Measurements from ENCODE around the gene APPL1. TPM values are rescaled to one million over a fixed set of nuclear protein-coding genes. Genes with fewer than 3 reads are reported as not detected.

The APPL1 gene
- total and polyA plus RNA-seq, 9 donors, result 20.2 to 69.6 (median 45.5) TPM

- Histone ChIP-seq H3K9me3 (no peaks in the 10 kb centered on the region), H3K4me3 (no peak overlapping the region), H3K36me3 (no peaks in the 10 kb centered on the region), H3K27me3 (no peaks in the 10 kb centered on the region), H3K4me1 (ENCODE audit: insufficient read depth) (no peaks in the 10 kb centered on the region), H3K27ac (no peak overlapping the region)
- 93 to 96% (median 93%) methylated on average over 3 of the region's 3 CpGs for WGBS, 3 donors
- TF ChIP-seq EP300 (IDR thresholded peaks at IDR 0.05) (no peak), POLR2A (IDR thresholded peaks at IDR 0.05) (no peak), CTCF (IDR thresholded peaks at IDR 0.05) (no peak)
- DNase-seq, result no peak
- intact Hi-C loops (cut with DNase I), result no loop called here
These were observed 35.5 kb upstream of the APPL1 start for GRCh38 chr3:57192028-57192427.

GRCh38 chr3:57194641-57195040, 32.9 kb upstream of the APPL1 start:
- WGBS, 3 donors, result 86 to 90% (median 88%) methylated on average over 4 of the region's 4 CpGs
- no peaks in the 10 kb centered on the region for H3K9me3 ChIP-seq
- no peak overlapping the region for H3K4me3 ChIP-seq
- no peak overlapping the region for H3K27ac ChIP-seq
- no peak for DNase-seq
- H3K4me1 ChIP-seq (ENCODE audit: insufficient read depth), result no peaks in the 10 kb centered on the region
- H3K27me3 ChIP-seq, result no peaks in the 10 kb centered on the region
- H3K36me3 ChIP-seq, result no peaks in the 10 kb centered on the region
- TF ChIP-seq EP300 (IDR thresholded peaks at IDR 0.05) (no peak), CTCF (IDR thresholded peaks at IDR 0.05) (no peak), POLR2A (IDR thresholded peaks at IDR 0.05) (no peak)
- intact Hi-C loops (cut with DNase I), result no loop called here

- no peaks in the 10 kb centered on the region for H3K4me1 ChIP-seq (ENCODE audit: insufficient read depth)
- TF ChIP-seq EP300 (IDR thresholded peaks at IDR 0.05), result no peak
- TF ChIP-seq CTCF (IDR thresholded peaks at IDR 0.05), result no peak
- no peak for TF ChIP-seq POLR2A (IDR thresholded peaks at IDR 0.05)
- H3K36me3 ChIP-seq, result no peaks in the 10 kb centered on the region
- no peak for DNase-seq
- no peak within 1 kb of the TSS for H3K4me3 ChIP-seq
- no peak within 1 kb of the TSS for H3K27ac ChIP-seq
- 55 to 67% (median 60%) methylated on average over 4 of the region's 4 CpGs for WGBS, 3 donors
- no peaks in the 10 kb centered on the region for H3K9me3 ChIP-seq
- intact Hi-C loops (cut with DNase I), result no loop called here
- H3K27me3 ChIP-seq, result no peaks in the 10 kb centered on the region
These were observed 27.6 kb upstream of the APPL1 start, which contains the start of gene HESX1 for GRCh38 chr3:57199895-57200297. Gene HESX1, minus strand, starts transcription at chr3:57199978. Its CDS starts 60 bp downstream, at chr3:57199918.

- Histone ChIP-seq H3K36me3 (no peaks in the 10 kb centered on the region), H3K9me3 (no peaks in the 10 kb centered on the region), H3K27me3 (peaks cover 3% of the 10 kb centered on the region), H3K4me1 (ENCODE audit: insufficient read depth) (no peaks in the 10 kb centered on the region), H3K27ac (no peak overlapping the region), H3K4me3 (no peak overlapping the region)
- no peak for TF ChIP-seq EP300 (IDR thresholded peaks at IDR 0.05)
- no peak for TF ChIP-seq POLR2A (IDR thresholded peaks at IDR 0.05)
- DNase-seq, result no peak
- intact Hi-C loops (cut with DNase I), result no loop called here
- WGBS, 3 donors, result 86 to 89% (median 86%) methylated on average over 2 of the region's 2 CpGs
These were observed 21.1 kb upstream of the APPL1 start for GRCh38 chr3:57206423-57206822.

- WGBS, 3 donors, result 12 to 38% (median 24%) methylated on average over 2 of the region's 2 CpGs
- TF ChIP-seq EP300 (IDR thresholded peaks at IDR 0.05) (no peak), CTCF (IDR thresholded peaks at IDR 0.05) (peak in 2 of 3 donors; percentile 39 to 49)
- DNase-seq, result no peak
- no peak overlapping the region for H3K27ac ChIP-seq
- H3K4me3 ChIP-seq, result no peak overlapping the region
- no peaks in the 10 kb centered on the region for H3K36me3 ChIP-seq
- no peaks in the 10 kb centered on the region for H3K27me3 ChIP-seq
- intact Hi-C loops (cut with DNase I), result loop anchor here in 2 of 4 donors (5.0 to 10.0 kb wide), 3 partner anchors 55 to 127 kb away; partner anchors contain the start of gene IL17RD (in 2 of the 2)
- H3K4me1 ChIP-seq (ENCODE audit: insufficient read depth), result no peaks in the 10 kb centered on the region
- H3K9me3 ChIP-seq, result no peaks in the 10 kb centered on the region
These were observed 5.6 kb upstream of the APPL1 start for GRCh38 chr3:57221883-57222282.

All from ovary (tissue), 9 donors.